ENCODE measurements around the gene MZF1. TPM values are rescaled to one million over a fixed set of nuclear protein-coding genes. Genes with fewer than 3 reads are reported as not detected.
"Not testable (repeated sequence)": the region's sequence is repeated elsewhere in the genome, so short reads cannot be mapped to it uniquely, and the experiment has no call there.

MZF1 gene
- total and polyA plus RNA-seq, 2 experiments from 2014 or later = 9.0 to 20.8 TPM

DNA sequence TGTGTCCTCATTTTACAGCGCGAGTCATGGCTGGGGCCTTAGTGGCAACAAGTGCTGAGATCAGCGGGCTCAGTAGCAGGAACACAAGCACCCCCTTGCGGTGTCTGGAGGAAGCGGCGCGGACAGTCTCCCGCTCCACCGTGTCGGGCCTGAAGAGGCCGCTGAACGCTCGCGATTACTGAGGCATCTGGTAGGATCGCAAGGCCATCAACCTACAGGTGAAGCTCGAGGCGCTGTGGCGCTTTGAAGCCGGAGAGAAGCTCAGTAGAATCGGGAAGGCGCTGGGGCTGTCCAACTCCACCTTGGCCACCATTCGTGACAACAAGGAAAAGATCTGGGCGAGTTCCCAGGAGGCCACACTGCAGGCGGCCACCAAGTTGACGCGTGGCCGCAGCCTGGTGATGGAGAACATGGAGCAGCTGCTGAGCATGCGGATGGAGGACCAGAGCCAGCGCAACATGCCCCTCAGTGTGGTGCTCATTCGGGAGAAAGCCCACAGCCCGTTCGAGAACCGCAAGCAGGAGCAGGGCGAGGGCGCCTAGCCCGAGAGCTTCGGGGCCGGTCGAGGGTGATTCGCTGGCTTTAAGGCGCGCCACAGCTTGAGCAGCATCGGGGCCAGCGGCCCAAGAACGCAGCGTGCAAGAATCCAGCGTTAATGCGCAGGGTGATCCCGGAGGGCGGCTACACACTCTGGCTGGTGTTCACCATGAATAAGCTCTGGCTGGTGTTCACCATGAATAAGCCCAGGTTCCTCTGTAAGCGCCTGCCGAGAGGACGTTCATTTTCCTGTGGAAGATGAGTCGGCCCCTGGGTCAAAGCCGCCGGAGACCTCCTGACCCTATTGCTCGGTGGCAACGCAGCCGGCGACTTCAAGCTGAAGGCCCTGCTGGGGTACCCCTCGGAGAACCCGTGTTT, 8.3 kb upstream of the MZF1 start:
- H3K9me2 ChIP-seq (ENCODE audit: insufficient read depth) = no peaks in the 10 kb centered on the region
- peaks cover 15% of the 10 kb centered on the region for H3K4me1 ChIP-seq (ENCODE audit: insufficient read depth)
- H3K36me3 ChIP-seq (ENCODE audit: low read depth) = peaks cover 3% of the 10 kb centered on the region; the same call in 1 of the 2 replicates
- H3K4me2 ChIP-seq (ENCODE audit: unreplicated experiment) = no peak overlapping the region
- H3K4me3 ChIP-seq = no peak overlapping the region
- no peaks in the 10 kb centered on the region for H4K20me1 ChIP-seq (ENCODE audit: insufficient read depth)
- H3K27me3 ChIP-seq (replicated peaks; ENCODE audit: insufficient read depth) = no peaks in the 10 kb centered on the region
- peak overlapping the region; percentile 63 for H3K27ac ChIP-seq
- TF ChIP-seq EZH2phosphoT487 (IDR thresholded peaks at IDR 0.05; ENCODE audit: insufficient read depth, low read depth) (no peak), EZH2 (IDR thresholded peaks at IDR 0.05; ENCODE audit: insufficient read depth, poor library complexity, severe bottlenecking) (no peak)
- WGBS, 2 experiments (ENCODE audit: low coverage in 1 of 2, low lambda C conversion rate in 2 of 2, missing lambda C conversion rate in 2 of 2) = 65 to 78% methylated on average over 50 to 58 of the region's 62 CpGs
- H3K9ac ChIP-seq = 0 out of 2 replicates have a peak overlapping the region, but pooled peaks have one; percentile 1
- peak; percentile 96 for DNase-seq
- in situ Hi-C loops (cut with MboI) = no loop called here
- H3K9me3 ChIP-seq (ENCODE audit: low read depth) = no peaks in the 10 kb centered on the region
- no peak overlapping the region for H2AFZ ChIP-seq
- H3K79me2 ChIP-seq (ENCODE audit: insufficient read depth) = peaks cover 67% of the 10 kb centered on the region
- H3F3A ChIP-seq (ENCODE audit: insufficient read depth) = peaks cover 17% of the 10 kb centered on the region; the same call in 1 of the 2 replicates

DNA sequence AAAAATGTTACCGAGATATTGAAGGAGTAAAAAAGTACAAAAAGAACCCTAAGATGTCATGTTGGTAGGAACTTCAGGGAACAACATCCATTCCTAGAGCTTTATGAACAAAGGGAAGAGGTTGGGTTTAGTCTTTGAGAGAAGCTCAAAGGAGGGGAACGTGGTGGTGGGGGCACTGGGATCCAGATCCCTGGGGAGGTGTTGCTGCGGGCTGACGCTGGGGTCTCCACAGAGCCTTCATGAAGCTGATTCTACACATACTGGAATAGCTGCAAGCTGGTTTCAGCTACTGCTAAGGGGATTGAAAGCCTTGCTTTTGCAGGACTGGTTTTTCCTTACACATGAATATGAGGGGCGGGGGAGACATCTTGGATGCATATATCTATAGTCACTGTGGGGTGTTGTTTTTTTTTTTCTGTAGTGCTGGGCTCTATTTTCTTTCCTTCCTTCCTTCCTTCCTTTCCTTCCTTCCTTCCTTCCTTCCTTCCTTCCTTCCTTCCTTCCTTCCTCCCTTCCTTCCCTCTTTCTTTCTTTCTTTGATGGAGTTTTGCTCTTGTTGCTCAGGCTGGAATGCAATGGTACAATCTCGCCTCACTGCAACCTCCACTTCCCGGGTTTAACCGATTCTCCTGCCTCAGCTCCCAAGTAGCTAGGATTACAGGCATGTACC, 6.5 kb upstream of the MZF1 start:
- Histone ChIP-seq H3K9me2 (ENCODE audit: insufficient read depth) (no peaks in the 10 kb centered on the region), H2AFZ (no peak overlapping the region), H3K79me2 (ENCODE audit: insufficient read depth) (peaks cover 69% of the 10 kb centered on the region), H3K4me3 (no peak overlapping the region), H3K9me3 (ENCODE audit: low read depth) (no peaks in the 10 kb centered on the region), H3K36me3 (ENCODE audit: low read depth) (peaks cover 3% of the 10 kb centered on the region; the same call in 1 of the 2 replicates), H3K9ac (no peak overlapping the region), H4K20me1 (ENCODE audit: insufficient read depth) (no peaks in the 10 kb centered on the region), H3K4me2 (ENCODE audit: unreplicated experiment) (no peak overlapping the region), H3K4me1 (ENCODE audit: insufficient read depth) (peaks cover 12% of the 10 kb centered on the region; the same call in 1 of the 2 replicates), H3K27me3 (replicated peaks; ENCODE audit: insufficient read depth) (no peaks in the 10 kb centered on the region), H3F3A (ENCODE audit: insufficient read depth) (peaks cover 10% of the 10 kb centered on the region; the same call in 1 of the 2 replicates), H3K27ac (no peak overlapping the region)
- TF ChIP-seq EZH2phosphoT487 (IDR thresholded peaks at IDR 0.05; ENCODE audit: insufficient read depth, low read depth) (no peak), EZH2 (IDR thresholded peaks at IDR 0.05; ENCODE audit: insufficient read depth, poor library complexity, severe bottlenecking) (no peak)
- 81 to 90% methylated on average over 8 of the region's 8 CpGs for WGBS, 2 experiments (ENCODE audit: low coverage in 1 of 2, low lambda C conversion rate in 2 of 2, missing lambda C conversion rate in 2 of 2)
- in situ Hi-C loops (cut with MboI) = no loop called here
- DNase-seq = no peak

- Histone ChIP-seq H3K36me3 (ENCODE audit: low read depth) (peaks cover 3% of the 10 kb centered on the region; the same call in 1 of the 2 replicates), H3K4me3 (no peak overlapping the region), H3K9ac (no peak overlapping the region), H3K27ac (no peak overlapping the region), H2AFZ (no peak overlapping the region), H3K4me1 (ENCODE audit: insufficient read depth) (peaks cover 19% of the 10 kb centered on the region; the same call in 1 of the 2 replicates), H3K9me2 (ENCODE audit: insufficient read depth) (no peaks in the 10 kb centered on the region), H3F3A (ENCODE audit: insufficient read depth) (peaks cover 20% of the 10 kb centered on the region), H3K4me2 (ENCODE audit: unreplicated experiment) (no peak overlapping the region), H4K20me1 (ENCODE audit: insufficient read depth) (no peaks in the 10 kb centered on the region), H3K79me2 (ENCODE audit: insufficient read depth) (peaks cover 61% of the 10 kb centered on the region), H3K9me3 (ENCODE audit: low read depth) (no peaks in the 10 kb centered on the region), H3K27me3 (replicated peaks; ENCODE audit: insufficient read depth) (no peaks in the 10 kb centered on the region)
- TF ChIP-seq EZH2 (IDR thresholded peaks at IDR 0.05; ENCODE audit: insufficient read depth, poor library complexity, severe bottlenecking) = no peak
- TF ChIP-seq EZH2phosphoT487 (IDR thresholded peaks at IDR 0.05; ENCODE audit: insufficient read depth, low read depth) = no peak
- 76 to 77% methylated on average over 10 to 11 of the region's 11 CpGs for WGBS, 2 experiments (ENCODE audit: low coverage in 1 of 2, low lambda C conversion rate in 2 of 2, missing lambda C conversion rate in 2 of 2)
- DNase-seq = peak; percentile 46
- in situ Hi-C loops (cut with MboI) = no loop called here
These were observed 5.1 kb upstream of the MZF1 start for GRCh38 chr19:58578012-58578925.

DNA sequence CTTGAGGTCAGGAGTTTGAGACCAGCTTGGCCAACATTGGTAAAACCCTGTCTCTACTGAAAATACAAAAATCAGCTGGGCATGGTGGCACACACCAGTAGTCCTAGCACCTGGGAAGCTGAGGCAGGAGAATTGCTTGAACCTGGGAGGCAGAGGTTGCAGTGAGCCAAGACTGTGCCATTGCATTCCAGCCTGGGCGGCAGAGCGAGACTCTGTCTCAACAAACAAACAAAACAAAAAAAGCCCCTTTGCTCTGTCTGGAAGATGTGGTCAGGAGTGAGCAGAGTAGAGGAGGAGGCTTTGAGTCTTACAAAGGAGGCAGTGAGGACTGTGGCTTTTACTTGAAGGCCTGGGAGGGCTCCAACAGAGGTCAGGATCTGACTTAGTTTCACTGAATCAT, 4.4 kb upstream of the MZF1 start:
- H3K9me2 ChIP-seq (ENCODE audit: insufficient read depth); H3K27ac ChIP-seq; in situ Hi-C loops (cut with MboI); H3K9ac ChIP-seq; H4K20me1 ChIP-seq (ENCODE audit: insufficient read depth); DNase-seq; H3K4me3 ChIP-seq; H3K9me3 ChIP-seq (ENCODE audit: low read depth); H2AFZ ChIP-seq; H3K4me2 ChIP-seq (ENCODE audit: unreplicated experiment); H3K36me3 ChIP-seq (ENCODE audit: low read depth); H3K27me3 ChIP-seq (replicated peaks; ENCODE audit: insufficient read depth): not testable (repeated sequence)
- H3F3A ChIP-seq (ENCODE audit: insufficient read depth) = peaks cover 20% of the 10 kb centered on the region
- H3K79me2 ChIP-seq (ENCODE audit: insufficient read depth) = peaks cover 57% of the 10 kb centered on the region
- peaks cover 19% of the 10 kb centered on the region; the same call in 1 of the 2 replicates for H3K4me1 ChIP-seq (ENCODE audit: insufficient read depth)
- 94 to 96% methylated on average over 2 of the region's 2 CpGs for WGBS, 2 experiments (ENCODE audit: low coverage in 1 of 2, low lambda C conversion rate in 2 of 2, missing lambda C conversion rate in 2 of 2)

Measured in GM23248 (cell line).